WTC11 (cell line): ENCODE measurements around the gene ADPGK. TPM values are rescaled to one million over a fixed set of nuclear protein-coding genes. Genes with fewer than 3 reads are reported as not detected.

ENCODE experiments used
- ATAC-seq: fragments of 200-7000 bp; cut with Tn5 transposase; 2 replicates; pipeline ENCODE4 v1.10.0; 2021; ENCODE audit warnings: mild to moderate bottlenecking, moderate library complexity
- CTCF ChIA-PET: fragments of 300-600 bp; sonication (Branson Sonifier 250); formaldehyde crosslinking; loops from one replicate; lab custom pipeline; 2021; ENCODE audit warnings: antibody characterized with exemption; lab: Charles Lee
- POLR2A ChIA-PET: fragments of 350-600 bp; sonication (Branson Sonifier 250); formaldehyde crosslinking; loops from one replicate; lab custom pipeline; 2021; ENCODE audit warnings: antibody characterized with exemption; lab: Charles Lee
- DNase-seq: peaks from one replicate; pipeline ENCODE4 v3.0.0; 2021; ENCODE audit warnings: low spot score
- H3K27ac Mint-ChIP-seq: 2 replicates; pipeline ENCODE4 v1.8.0; 2021; ENCODE audit warnings: mixed read lengths
- H3K27me3 Mint-ChIP-seq: 2 replicates; pipeline ENCODE4 v1.8.0; 2021; ENCODE audit warnings: low read depth, mild to moderate bottlenecking, moderate library complexity, mixed read lengths
- H3K36me3 Mint-ChIP-seq: 2 replicates; pipeline ENCODE4 v1.8.0; 2021; ENCODE audit warnings: mixed read lengths
- H3K4me1 Mint-ChIP-seq: 2 replicates; pipeline ENCODE4 v1.8.0; 2022; ENCODE audit warnings: mixed read lengths
- H3K4me3 Mint-ChIP-seq: 2 replicates; pipeline ENCODE4 v1.8.0; 2021; ENCODE audit warnings: mild to moderate bottlenecking, moderate library complexity, mixed read lengths
- H3K9me3 Mint-ChIP-seq: 2 replicates; pipeline ENCODE4 v1.8.0; 2021; ENCODE audit warnings: mixed read lengths
- CREB1 ChIP-seq: sonication (generic); formaldehyde crosslinking; IDR thresholded peaks from 2 replicates; pipeline ENCODE4 v1.8.0; 2023; ENCODE audit warnings: mild to moderate bottlenecking, missing genetic modification reagents
- ESRRA ChIP-seq: sonication (generic); formaldehyde crosslinking; IDR thresholded peaks from 2 replicates; pipeline ENCODE4 v1.8.1; 2022; ENCODE audit warnings: mild to moderate bottlenecking, missing genetic modification reagents, borderline replicate concordance
- ETV6 ChIP-seq: sonication (generic); formaldehyde crosslinking; IDR thresholded peaks from 2 replicates; pipeline ENCODE4 v1.8.1; 2022; ENCODE audit warnings: mild to moderate bottlenecking, missing genetic modification reagents
- FOXJ3 ChIP-seq: sonication (generic); formaldehyde crosslinking; IDR thresholded peaks from 2 replicates; pipeline ENCODE4 v1.9.0; 2021; ENCODE audit warnings: missing genetic modification reagents, mild to moderate bottlenecking, borderline replicate concordance
- GABPB1 ChIP-seq: sonication (generic); formaldehyde crosslinking; IDR thresholded peaks from 2 replicates; pipeline ENCODE4 v1.8.1; 2023; ENCODE audit warnings: mild to moderate bottlenecking, missing genetic modification reagents
- HMGA2 ChIP-seq: fragments of 250-450 bp; sonication (Bioruptor Pico); IDR thresholded peaks from 2 replicates; pipeline ENCODE4 v1.4.0; 2021; ENCODE audit warnings: mild to moderate bottlenecking, moderate library complexity
- JUN ChIP-seq: sonication (generic); formaldehyde crosslinking; IDR thresholded peaks from 2 replicates; pipeline ENCODE4 v1.8.0; 2023; ENCODE audit warnings: mild to moderate bottlenecking, missing genetic modification reagents
- NR1H2 ChIP-seq: sonication (generic); formaldehyde crosslinking; IDR thresholded peaks from 2 replicates; pipeline ENCODE4 v1.9.0; 2021; ENCODE audit warnings: mild to moderate bottlenecking, moderate library complexity, missing genetic modification reagents
- PRRX2 ChIP-seq: fragments of 250-450 bp; sonication (Bioruptor Pico); IDR thresholded peaks from 2 replicates; pipeline ENCODE4 v1.8.0; 2021; ENCODE audit warnings: mild to moderate bottlenecking
- SMAD4 ChIP-seq: sonication (generic); formaldehyde crosslinking; IDR thresholded peaks from 2 replicates; pipeline ENCODE4 v1.8.0; 2022; ENCODE audit warnings: mild to moderate bottlenecking, missing genetic modification reagents
- SP1 ChIP-seq: sonication (generic); formaldehyde crosslinking; conservative IDR thresholded peaks from 2 replicates; pipeline ENCODE4 v1.8.1; 2022; ENCODE audit warnings: missing genetic modification reagents
- ZBTB21 ChIP-seq: sonication (generic); formaldehyde crosslinking; IDR thresholded peaks from 2 replicates; pipeline ENCODE4 v1.8.1; 2023; ENCODE audit warnings: mild to moderate bottlenecking, missing genetic modification reagents, borderline replicate concordance
- ZNF138 ChIP-seq: sonication (generic); formaldehyde crosslinking; conservative IDR thresholded peaks from 2 replicates; pipeline ENCODE4 v1.8.1; 2022; ENCODE audit warnings: mild to moderate bottlenecking, moderate library complexity, missing genetic modification reagents
- ZNF263 ChIP-seq: sonication (generic); formaldehyde crosslinking; IDR thresholded peaks from 2 replicates; pipeline ENCODE4 v1.8.1; 2022; ENCODE audit warnings: low read depth, mild to moderate bottlenecking, moderate library complexity, missing genetic modification reagents
- ZNF416 ChIP-seq: fragments of 250-450 bp; sonication (Bioruptor Pico); IDR thresholded peaks from 2 replicates; pipeline ENCODE4 v1.9.0; 2021; ENCODE audit warnings: mild to moderate bottlenecking, inconsistent platforms
- total RNA-seq: library from RNA; stranded (reverse); gene quantifications from 3 replicates; pipeline ENCODE4 v1.2.3, GENCODE V29; 2021
- TF ChIP-seq, protein P1 (sequence below): sonication (generic); formaldehyde crosslinking; IDR thresholded peaks from 2 replicates; pipeline ENCODE4 v1.8.1; 2023; ENCODE audit warnings: mild to moderate bottlenecking, moderate library complexity, missing genetic modification reagents
- TF ChIP-seq, protein P2 (sequence below): fragments of 250-450 bp; sonication (Bioruptor Pico); IDR thresholded peaks from 2 replicates; pipeline ENCODE4 v1.8.0; 2021; ENCODE audit warnings: mild to moderate bottlenecking
- TF ChIP-seq, protein P3 (sequence below): sonication (generic); formaldehyde crosslinking; IDR thresholded peaks from 2 replicates; pipeline ENCODE4 v1.8.0; 2022; ENCODE audit warnings: mild to moderate bottlenecking, missing genetic modification reagents
- TF ChIP-seq, protein P4 (sequence below): sonication (generic); formaldehyde crosslinking; IDR thresholded peaks from 2 replicates; pipeline ENCODE4 v1.8.1; 2023; ENCODE audit warnings: mild to moderate bottlenecking, missing genetic modification reagents
- TF ChIP-seq, protein P5 (sequence below): sonication (generic); formaldehyde crosslinking; IDR thresholded peaks from 2 replicates; pipeline ENCODE4 v1.8.1; 2022; ENCODE audit warnings: mild to moderate bottlenecking, missing genetic modification reagents, moderate library complexity, borderline replicate concordance
- TF ChIP-seq, protein P6 (sequence below): sonication (generic); formaldehyde crosslinking; conservative IDR thresholded peaks from 2 replicates; pipeline ENCODE4 v1.8.1; 2022; ENCODE audit warnings: mild to moderate bottlenecking, missing genetic modification reagents
- TF ChIP-seq, protein P7 (sequence below): fragments of 250-450 bp; sonication (Bioruptor Pico); IDR thresholded peaks from 2 replicates; pipeline ENCODE4 v1.9.0; 2021; ENCODE audit warnings: mild to moderate bottlenecking

The ADPGK gene
- total RNA-seq, 1 experiment from 2014 or later, result 37.9 TPM

DNA sequence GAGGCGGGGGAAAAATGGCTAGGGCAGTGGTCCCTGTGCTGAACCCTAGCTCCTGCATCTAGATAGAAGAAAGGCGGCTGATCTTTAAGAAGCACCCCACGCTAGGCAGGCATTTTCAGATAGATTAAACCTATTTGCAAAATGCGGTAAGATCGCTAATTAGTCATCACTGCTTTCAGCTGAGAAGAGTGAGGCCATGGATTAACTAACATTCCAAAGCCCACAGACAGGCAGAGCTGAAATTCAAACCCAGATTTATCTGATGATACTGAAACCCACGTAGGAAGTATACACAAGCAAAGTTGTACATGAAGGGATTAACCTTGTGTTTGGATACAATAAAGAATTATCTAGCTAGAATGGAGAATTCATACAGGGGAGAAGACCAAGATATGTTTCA is 4.8 kb downstream of the ADPGK start (continued):
- TF ChIP-seq FOXJ3 (CRISPR knock-in tag) (no peak), ETV6 (CRISPR knock-in tag) (no peak), ZNF138 (no peak)
- TF ChIP-seq, protein P1, sequence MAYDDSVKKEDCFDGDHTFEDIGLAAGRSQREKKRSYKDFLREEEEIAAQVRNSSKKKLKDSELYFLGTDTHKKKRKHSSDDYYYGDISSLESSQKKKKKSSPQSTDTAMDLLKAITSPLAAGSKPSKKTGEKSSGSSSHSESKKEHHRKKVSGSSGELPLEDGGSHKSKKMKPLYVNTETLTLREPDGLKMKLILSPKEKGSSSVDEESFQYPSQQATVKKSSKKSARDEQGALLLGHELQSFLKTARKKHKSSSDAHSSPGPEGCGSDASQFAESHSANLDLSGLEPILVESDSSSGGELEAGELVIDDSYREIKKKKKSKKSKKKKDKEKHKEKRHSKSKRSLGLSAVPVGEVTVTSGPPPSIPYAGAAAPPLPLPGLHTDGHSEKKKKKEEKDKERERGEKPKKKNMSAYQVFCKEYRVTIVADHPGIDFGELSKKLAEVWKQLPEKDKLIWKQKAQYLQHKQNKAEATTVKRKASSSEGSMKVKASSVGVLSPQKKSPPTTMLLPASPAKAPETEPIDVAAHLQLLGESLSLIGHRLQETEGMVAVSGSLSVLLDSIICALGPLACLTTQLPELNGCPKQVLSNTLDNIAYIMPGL (CRISPR knock-in tag), result no peak
- TF ChIP-seq, protein P2, sequence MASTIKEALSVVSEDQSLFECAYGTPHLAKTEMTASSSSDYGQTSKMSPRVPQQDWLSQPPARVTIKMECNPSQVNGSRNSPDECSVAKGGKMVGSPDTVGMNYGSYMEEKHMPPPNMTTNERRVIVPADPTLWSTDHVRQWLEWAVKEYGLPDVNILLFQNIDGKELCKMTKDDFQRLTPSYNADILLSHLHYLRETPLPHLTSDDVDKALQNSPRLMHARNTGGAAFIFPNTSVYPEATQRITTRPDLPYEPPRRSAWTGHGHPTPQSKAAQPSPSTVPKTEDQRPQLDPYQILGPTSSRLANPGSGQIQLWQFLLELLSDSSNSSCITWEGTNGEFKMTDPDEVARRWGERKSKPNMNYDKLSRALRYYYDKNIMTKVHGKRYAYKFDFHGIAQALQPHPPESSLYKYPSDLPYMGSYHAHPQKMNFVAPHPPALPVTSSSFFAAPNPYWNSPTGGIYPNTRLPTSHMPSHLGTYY (CRISPR knock-in tag), result no peak

DNA sequence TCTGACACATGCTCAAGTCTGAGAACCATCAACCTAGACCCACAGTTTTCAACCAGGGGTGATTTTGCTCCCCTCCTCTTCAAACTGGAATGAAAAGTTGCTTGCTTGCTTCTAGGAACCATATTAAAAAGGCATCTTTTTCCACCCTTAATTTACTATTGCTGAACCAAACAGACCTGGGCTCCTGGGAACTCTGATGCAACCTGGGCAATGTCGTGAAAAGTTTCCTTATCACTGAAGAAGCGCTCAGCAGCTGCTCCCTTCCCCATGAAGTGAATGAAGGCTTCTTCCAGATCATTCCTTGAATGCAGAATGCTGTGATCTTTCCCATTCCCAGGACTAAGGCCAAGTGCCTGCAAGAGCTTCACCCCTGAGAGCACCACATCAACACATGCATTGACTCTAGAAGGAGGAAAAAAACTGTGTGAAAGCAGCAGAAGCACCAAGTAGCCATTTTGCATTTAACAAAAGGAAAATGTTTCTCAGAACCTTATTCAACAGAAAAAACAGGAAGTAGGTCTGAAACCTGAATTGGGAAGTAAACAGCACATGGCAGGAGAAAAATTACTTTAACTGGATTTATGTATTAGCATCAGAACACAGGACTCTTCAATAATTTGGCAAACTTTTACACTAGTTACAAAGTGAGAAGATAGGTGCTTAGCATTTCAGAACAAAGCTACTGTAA is 8.7 kb downstream of the ADPGK start:
- no peaks in the 10 kb centered on the region for H3K27me3 Mint-ChIP-seq
- peak overlapping the region; percentile 14; the same call in 1 of the 2 replicates for H3K27ac Mint-ChIP-seq
- no peak for DNase-seq
- POLR2A ChIA-PET, result no interaction called here
- no peaks in the 10 kb centered on the region for H3K4me1 Mint-ChIP-seq
- TF ChIP-seq, protein P3, sequence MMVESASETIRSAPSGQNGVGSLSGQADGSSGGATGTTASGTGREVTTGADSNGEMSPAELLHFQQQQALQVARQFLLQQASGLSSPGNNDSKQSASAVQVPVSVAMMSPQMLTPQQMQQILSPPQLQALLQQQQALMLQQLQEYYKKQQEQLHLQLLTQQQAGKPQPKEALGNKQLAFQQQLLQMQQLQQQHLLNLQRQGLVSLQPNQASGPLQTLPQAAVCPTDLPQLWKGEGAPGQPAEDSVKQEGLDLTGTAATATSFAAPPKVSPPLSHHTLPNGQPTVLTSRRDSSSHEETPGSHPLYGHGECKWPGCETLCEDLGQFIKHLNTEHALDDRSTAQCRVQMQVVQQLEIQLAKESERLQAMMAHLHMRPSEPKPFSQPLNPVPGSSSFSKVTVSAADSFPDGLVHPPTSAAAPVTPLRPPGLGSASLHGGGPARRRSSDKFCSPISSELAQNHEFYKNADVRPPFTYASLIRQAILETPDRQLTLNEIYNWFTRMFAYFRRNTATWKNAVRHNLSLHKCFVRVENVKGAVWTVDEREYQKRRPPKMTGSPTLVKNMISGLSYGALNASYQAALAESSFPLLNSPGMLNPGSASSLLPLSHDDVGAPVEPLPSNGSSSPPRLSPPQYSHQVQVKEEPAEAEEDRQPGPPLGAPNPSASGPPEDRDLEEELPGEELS (CRISPR knock-in tag), result no peak
- no peak for TF ChIP-seq ETV6 (CRISPR knock-in tag)
- no peak for TF ChIP-seq ZBTB21 (CRISPR knock-in tag)
- TF ChIP-seq SMAD4 (CRISPR knock-in tag), result no peak
- no peak for TF ChIP-seq GABPB1
- TF ChIP-seq, protein P4, sequence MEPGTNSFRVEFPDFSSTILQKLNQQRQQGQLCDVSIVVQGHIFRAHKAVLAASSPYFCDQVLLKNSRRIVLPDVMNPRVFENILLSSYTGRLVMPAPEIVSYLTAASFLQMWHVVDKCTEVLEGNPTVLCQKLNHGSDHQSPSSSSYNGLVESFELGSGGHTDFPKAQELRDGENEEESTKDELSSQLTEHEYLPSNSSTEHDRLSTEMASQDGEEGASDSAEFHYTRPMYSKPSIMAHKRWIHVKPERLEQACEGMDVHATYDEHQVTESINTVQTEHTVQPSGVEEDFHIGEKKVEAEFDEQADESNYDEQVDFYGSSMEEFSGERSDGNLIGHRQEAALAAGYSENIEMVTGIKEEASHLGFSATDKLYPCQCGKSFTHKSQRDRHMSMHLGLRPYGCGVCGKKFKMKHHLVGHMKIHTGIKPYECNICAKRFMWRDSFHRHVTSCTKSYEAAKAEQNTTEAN, result no peak
- TF ChIP-seq ZNF263 (CRISPR knock-in tag), result no peak
- no peak for TF ChIP-seq SP1 (CRISPR knock-in tag)
- TF ChIP-seq HMGA2, result no peak
- no peak for TF ChIP-seq ZNF416 (CRISPR knock-in tag)
- TF ChIP-seq NR1H2, result no peak
- TF ChIP-seq, protein P5, sequence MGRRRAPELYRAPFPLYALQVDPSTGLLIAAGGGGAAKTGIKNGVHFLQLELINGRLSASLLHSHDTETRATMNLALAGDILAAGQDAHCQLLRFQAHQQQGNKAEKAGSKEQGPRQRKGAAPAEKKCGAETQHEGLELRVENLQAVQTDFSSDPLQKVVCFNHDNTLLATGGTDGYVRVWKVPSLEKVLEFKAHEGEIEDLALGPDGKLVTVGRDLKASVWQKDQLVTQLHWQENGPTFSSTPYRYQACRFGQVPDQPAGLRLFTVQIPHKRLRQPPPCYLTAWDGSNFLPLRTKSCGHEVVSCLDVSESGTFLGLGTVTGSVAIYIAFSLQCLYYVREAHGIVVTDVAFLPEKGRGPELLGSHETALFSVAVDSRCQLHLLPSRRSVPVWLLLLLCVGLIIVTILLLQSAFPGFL, result no peak
- TF ChIP-seq, protein P6, sequence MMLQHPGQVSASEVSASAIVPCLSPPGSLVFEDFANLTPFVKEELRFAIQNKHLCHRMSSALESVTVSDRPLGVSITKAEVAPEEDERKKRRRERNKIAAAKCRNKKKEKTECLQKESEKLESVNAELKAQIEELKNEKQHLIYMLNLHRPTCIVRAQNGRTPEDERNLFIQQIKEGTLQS (CRISPR knock-in tag), result no peak
- TF ChIP-seq ESRRA (CRISPR knock-in tag), result no peak
- TF ChIP-seq, protein P7, sequence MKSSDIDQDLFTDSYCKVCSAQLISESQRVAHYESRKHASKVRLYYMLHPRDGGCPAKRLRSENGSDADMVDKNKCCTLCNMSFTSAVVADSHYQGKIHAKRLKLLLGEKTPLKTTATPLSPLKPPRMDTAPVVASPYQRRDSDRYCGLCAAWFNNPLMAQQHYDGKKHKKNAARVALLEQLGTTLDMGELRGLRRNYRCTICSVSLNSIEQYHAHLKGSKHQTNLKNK (CRISPR knock-in tag), result no peak
- TF ChIP-seq, protein P2 (CRISPR knock-in tag), result no peak
- no peak for TF ChIP-seq PRRX2
- no peak for TF ChIP-seq JUN (CRISPR knock-in tag)
- TF ChIP-seq CREB1, result no peak
- TF ChIP-seq, all 79 proteins: peak for 0
- CTCF ChIA-PET, result no interaction called here
- Mint-ChIP-seq H3K36me3 (peaks cover 39% of the 10 kb centered on the region), H3K9me3 (no peaks in the 10 kb centered on the region), H3K4me3 (no peak overlapping the region)
- no peak for ATAC-seq
